SKM-1 treated with dmso at 0.1 percent for 144 hours (cell line): ENCODE results near the gene PGLYRP3.
"Not testable (repeated sequence)": the region's sequence is repeated elsewhere in the genome, so short reads cannot be mapped to it uniquely, and the experiment has no call there.

Experiments used
- DNase-seq: peaks from one replicate; lab custom pipeline; 2025; ENCODE audit not compliant: unreplicated experiment; lab: John Stamatoyannopoulos, UW

PGLYRP3 gene

DNA sequence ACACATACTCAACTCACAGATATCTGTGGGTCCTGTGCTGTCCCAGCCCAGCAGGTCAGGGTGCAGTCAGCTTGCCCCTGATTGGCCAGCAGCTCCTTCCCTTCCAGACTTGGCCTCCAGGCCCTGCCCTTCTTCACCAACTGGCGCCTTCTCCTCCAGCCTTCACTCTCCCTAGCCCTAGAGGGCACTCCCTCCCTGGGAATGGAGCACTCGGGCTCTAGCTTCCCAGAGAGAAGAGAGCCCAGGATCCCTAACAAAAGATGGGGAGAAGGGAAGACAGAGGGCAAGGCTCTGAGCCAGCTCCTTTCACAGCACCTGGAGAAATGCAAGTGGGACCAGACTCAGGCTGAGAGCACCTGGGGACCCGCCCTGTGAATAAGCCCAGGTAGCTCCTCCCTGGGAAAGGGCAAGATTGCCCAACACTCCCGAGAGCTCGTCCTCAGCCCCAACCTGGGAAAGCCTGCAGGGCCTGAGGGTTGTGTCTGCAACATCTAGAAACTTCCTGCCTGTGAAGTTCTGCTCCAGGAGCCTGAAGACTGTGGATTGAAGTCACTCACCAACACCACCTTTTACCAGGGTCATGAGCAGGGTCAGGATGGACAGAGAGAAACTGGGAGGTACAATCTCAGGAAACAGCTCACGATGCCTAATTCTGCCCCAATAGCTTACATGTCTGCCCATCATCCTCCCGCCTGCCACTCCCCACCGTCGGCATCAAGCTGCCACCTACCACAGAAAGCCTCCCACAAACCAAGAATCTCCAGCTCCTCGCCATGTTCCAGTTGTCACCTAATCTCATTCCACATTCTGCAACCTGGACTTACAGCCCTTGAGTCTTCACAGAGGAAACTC, 36.0 kb upstream of the PGLYRP3 start, which contains the start of gene PGLYRP4:
TSS of gene PGLYRP4 (minus strand) at position 331 of the 852 bp plus-strand sequence. CDS start 909 bp downstream, outside the sequence.
- DNase-seq = no peak

DNA sequence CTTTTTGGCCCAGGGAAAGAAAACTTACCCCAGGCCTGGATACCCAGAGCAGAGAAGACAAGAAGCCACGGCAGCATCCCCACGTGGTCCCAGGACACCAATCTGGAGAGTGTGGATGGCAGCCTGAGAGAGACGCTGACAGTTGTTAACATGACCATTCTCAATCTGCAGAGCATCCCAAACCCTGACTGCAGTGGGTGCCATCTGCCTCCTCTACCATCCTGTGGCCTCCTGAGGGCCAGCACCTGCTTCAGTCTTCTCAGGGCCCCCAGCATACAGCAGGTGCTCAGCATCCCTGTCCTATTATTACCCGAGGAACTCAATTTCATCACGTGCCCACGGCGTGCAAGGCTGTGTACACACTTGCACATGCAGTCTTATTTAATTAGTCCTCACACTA, 35.1 kb upstream of the PGLYRP3 start:
- DNase-seq = no peak

DNA sequence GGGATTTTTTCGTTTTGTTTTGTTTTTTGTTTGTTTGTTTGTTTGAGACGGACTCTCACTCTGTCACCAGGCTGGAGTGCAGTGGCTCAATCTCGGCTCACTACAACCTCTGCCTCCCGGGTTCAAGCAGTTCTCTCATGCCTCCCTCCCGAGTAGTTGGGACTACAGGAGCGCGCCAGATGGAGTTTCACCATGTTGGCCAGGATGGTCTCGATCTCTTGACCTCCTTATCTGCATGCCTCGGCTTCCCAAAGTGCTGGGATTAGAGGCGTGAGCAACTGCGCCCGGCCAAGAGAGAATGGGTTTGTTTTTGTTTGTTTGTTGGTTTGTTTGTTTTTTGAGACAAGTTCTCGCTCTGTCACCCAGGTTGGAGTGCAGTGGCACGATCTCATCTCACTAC, 34.3 kb upstream of the PGLYRP3 start:
- DNase-seq = not testable (repeated sequence)

DNA sequence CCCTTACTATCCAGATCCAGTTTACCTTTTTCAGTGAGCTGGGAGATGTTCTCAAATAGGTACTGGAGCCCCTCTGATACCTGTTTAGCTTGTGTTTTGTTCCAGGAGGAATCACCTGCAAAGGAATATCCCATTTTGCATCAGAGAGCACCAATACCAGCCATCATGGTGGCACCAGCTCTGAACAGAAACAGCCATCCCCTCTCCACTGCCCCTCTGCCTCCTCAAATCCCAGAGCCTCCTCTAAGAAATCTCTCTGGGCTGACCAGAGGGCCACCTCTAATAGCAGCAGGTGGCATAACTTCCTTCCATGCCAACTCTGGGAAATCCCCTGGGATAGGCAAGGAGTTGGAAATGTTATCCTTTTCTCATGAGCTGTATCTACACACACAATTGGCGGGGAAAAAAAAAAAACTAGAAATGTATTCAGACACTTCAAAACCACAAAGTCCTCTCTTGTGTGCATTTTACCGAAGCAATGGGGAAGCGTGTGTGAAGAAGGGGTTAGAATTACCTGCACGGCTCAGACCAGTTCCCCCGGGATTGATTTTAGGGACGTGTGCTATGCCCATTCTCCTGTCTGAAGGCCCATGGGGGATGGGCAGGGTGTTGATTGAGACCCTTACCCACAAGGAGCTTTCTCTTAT, 33.4 kb upstream of the PGLYRP3 start:
- DNase-seq = no peak

DNA sequence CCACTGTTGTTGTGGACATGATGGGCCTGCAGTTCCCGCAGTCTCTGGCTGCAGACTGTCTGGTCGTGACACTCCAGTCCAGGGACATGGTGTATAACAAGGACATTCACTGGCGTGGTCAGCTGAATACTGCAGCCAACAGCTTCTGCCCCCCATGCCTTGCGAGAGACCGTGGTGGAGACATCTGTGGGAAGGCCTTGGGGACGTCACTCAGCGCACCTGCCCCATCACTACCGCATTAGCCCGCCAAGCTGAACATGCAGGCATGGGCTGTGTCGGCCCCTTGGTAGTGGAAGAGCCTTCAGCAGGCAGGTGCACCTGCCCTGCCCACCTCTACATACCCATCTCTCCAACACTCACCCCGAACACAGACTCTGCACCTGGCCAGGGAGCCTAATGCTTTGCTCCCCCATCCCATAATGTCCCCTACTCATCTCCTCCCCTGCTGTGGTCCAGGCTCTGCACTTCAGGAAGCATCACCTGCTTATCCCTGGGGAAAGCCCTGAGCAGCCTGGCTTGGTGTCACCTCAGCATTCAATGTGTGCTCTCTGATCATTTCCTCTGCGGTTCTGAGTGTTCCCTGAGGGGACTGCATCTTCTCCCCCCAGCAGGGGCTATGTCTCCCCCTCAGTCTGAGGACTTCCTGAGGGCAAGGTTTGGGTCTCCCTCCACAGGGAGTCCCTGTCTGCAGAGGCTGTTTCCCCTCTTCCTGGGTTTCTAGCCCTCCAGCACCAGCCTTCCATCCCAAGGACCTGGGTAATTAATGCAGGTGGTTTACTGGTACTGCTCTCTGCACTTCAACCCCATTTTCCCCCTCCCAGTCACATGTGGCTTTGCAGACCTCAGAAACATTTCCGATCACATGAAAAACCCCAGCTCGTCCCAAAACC, 32.7 kb upstream of the PGLYRP3 start:
- DNase-seq = no peak

DNA sequence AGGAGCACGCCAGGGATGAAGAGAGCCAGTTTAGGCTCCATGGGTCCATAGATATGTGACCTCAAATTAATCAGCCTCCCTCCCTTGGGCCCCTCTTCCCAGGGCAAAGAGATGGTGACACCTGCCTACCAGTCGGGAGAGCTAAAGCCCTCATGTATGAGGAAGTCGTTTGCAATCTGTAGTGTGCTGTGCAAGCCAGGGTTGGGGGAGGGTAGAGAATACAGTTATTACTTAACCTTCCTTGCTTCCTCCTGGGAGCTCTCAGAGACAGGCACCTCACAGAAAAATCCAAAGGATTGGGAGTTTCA, 31.9 kb upstream of the PGLYRP3 start:
- peak; percentile 98 for DNase-seq

DNA sequence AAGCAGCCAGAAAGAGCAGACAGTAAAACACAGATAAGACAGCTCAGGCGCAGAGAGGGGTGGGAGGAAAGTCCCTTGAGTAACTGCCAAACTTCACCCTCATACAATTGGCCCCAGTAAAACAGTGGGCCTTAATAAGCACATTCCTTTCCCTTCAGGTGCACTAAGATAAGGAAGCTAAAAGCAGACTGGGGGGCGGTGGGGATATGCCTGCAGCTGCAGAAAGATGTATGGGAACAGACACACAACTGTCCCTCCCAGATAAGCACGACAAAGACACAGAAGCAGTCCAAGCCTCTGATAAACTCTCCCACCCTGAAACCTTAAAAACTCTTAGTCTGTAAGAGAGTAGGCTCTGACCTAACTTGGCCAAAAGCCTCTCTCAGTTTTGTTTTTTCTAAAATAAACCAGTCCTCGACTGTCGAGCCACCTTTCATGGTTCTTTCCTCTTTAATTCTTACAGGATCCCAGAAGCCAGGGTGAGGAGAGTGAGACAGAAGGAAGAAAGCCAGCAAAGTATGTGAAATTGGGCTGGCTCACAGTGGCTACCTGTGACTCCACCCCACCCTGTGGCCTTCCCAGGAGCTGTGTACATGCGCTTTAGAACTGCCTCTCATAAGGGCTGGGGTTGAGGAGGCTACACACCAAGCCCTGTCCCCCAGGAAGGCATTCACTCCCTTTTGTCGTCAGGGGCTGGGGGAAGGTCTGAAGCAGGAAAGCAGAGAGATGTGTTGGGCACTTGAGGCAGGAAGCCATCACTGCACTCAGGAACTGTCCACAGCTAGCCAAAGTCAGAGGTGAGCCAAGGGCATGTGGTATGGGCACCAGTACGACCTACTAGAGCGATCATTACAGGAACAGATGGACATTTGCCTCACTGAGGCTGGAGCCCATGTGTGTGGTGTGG, 31.3 kb upstream of the PGLYRP3 start:
- no peak for DNase-seq

DNA sequence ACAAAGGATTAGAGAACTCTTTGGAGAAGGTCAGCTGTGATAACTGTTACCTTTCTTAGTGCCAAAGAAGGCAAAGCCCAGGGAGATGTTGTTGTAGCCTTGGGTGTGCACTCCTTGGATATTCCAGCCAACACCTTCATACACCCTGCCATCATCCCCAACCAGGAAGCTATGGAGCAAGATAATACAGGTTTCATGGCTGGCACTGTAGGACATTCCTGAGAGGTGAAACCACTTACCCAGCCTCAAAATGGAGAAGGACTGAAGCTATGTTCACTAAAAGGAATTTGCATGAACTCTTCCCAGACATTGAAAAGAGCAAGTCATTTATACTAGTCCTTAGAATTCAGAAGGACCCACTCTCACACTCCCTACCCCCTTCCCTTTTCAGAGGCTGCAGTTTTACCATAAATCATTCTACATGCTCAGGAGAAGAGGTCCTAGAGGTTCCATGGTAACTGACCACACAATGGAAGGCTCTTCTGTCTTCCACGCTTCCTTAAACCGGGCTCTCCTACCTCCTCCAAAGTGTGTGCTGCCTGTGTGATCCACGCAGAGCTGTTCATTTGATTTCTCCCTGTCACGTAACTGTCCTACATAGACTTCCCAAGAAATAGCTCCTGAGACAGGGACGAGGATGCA, 30.4 kb upstream of the PGLYRP3 start:
- DNase-seq = no peak

DNA sequence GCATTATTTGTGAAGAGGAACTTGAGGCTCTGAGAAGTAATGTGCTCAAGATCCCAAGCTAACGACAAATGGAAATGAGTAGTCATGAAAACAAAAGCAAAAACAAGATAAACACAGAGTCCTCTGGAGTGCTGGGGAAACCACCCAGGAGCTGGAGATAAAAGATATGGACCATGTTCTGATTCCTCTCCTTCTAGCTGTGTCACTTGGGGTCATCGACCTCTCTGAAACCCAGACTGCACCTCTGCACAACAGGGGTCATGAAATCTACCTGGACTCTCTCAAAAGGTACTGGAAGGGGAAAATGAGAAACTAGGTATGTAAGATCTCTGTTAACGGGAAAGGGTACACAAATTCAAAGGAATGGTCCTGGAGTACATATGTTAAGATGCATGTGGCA, 29.4 kb upstream of the PGLYRP3 start:
- no peak for DNase-seq

DNA sequence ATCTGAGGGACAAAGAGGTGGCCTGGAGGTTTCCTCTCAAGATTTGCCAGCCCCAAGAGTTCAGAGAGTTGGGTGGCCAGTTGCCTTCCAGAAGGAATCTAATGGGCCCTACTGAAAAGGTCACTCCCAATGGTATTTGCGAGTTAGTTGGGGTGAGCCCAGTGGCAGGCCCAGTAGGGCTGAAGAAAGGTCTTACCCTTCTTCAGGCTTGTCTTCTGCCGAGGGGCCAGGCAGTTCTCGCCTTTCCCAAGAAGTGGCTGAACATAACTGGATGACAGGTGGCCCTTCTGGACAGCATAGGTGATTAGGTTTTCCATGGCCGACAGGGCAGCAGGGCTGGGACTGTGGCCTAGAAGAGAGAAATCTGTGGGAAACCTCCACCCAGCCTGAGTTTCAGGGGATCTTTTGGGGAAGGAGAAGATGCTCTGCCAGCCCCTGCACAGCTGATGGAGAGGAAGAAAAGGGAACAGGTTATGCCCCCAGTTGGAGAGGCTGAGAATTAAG, 28.7 kb upstream of the PGLYRP3 start:
- no peak for DNase-seq

DNA sequence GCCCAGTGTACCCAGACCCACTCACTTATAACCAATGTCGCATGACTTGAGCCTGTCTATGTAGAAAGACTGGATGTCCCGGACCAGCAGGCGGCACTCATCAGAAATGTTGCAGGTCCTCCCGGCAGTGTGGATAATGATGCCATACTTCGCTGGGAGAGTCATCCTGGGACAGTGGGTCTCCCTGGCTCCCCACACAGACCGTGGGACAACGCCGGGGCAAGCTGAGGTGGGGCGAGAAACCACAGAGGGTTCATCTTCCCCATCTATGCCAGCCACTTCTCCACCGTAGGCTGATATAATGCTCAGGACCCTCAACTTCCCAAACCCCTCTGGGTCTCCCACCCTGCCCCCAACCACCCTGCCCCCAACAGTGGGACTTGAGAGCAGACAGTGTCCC, 27.6 kb upstream of the PGLYRP3 start:
- DNase-seq = no peak

DNA sequence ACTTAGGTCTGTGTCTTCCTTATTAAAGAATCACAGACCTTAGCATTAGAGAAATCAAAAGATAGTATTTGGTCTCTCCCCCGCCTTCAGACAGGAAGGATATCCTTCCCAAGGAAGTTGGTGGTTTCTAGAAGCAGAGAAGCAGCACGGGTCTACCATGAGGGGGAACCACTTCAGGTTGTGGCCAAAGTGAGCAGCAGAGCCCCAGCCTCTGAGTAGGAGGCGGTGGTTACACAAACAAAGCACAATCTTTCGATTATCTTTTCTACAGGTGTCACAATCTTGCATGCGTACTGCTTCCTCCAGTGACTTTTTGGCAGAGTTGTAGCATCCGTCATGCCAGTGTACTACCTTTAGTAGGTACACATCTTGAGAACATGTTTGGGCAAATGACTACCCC, 27.1 kb upstream of the PGLYRP3 start:
- DNase-seq = no peak

DNA sequence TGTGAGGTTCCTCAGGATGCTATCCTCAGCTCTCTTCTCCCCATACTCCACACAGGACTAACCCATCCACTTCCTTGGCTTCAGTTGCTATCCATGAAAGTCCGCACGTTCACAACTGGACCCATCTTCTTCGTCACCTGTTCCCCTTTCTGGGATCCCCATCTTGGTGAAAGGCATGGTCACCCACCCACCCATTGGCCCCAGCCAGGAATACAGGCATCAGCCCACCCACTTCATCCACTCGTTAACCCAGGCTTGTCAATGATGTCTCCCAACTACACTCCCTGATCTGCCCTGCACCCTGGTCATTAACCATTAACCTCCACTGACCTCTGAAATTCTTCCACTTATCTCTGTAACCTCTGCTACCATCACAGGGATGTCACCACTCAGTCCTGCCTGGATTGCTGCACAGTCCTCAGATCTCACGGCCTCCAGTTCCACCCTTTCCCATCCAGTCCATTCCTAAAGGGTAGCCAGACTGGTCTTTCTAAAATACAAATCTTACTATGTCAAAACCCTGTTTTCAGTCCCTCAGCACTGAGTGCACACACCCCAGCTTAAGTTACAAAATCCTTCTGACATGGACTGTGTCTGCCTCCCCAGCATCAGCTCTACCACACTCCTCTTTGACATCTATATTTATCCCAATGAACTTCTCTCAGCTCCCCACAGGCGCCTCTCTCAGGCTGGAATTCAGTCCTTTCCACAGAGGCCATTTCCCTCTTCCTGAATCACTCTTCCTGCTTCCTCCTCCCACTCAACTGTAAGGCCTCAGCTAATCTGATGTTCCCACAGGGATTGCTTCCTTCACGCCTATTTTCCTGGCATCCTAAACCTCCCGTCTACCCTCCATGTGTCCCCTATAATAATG, 25.5 kb upstream of the PGLYRP3 start:
- no peak for DNase-seq

DNA sequence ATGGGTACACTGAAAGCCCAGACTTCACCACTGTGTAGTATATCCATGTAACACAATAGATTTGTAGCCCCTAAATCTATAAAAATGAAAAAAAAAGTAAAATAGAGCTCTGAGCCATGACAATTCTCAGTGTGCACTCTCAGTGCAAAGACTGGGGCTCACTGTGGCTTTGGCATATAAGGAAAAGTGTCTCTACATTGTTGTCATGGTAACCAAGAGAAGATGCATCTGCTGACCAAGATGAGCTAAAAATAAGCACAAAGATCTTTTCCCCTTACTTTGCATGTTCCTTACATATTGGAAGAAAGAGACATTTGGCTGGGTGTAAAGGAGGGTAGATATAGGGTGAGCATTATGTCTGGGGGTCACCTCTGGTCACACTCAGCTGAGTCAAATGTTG, 23.9 kb upstream of the PGLYRP3 start:
- DNase-seq = no peak

DNA sequence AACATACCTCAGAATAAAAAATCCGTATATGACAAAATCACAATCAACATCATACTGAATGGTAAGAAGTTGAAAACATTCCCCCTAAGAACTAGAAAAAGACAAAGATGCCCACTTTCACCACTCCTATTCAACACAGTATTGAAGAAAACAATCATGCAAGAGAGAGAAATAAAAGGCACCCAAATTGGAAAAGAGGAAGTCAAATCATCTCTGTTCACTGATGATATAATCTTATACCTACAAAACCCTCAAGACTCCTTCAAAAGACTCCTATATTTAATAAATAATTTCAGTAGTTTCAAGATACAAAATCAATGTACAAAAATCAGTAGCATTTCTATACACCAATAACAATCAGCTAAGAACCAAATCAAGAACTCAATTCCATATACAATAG, 21.1 kb upstream of the PGLYRP3 start:
- no peak for DNase-seq

DNA sequence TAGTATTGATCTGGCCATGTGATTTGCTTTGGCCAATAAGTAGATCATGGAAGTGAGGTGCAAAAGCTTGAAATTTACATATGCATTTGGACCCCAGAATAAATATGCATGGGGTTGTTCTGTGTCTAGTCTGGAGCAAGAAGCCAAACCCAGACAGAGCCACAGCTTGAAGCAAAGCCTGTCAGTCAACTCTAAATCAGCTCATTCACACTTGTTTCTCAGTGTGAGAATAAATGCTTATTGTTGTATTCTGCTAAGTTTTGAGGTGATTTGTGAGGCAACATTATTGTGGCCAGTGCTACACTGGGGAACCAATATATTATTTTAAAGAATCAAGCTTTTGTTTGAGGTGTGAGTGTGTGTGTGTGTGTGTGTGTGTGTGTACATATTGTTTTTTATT, 12.2 kb upstream of the PGLYRP3 start:
- no peak for DNase-seq

DNA sequence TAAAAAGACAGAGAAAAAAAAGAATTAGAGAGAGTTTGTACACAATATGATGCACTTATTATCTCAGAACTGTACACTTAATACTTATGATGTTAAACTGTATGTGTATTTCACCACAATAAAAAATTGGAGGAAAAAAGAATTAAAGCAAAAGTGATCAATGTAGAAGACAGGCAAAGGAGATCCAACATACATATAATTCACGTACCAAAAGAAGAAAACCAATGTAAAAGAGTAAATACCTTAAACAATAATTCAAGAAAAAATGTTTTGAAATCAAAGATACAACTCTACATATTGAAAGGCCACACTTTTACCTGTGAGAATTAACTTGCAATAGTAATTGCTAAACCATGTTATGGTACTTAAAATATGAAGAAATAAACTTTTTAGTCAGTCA, 9.8 kb upstream of the PGLYRP3 start:
- DNase-seq = no peak

DNA sequence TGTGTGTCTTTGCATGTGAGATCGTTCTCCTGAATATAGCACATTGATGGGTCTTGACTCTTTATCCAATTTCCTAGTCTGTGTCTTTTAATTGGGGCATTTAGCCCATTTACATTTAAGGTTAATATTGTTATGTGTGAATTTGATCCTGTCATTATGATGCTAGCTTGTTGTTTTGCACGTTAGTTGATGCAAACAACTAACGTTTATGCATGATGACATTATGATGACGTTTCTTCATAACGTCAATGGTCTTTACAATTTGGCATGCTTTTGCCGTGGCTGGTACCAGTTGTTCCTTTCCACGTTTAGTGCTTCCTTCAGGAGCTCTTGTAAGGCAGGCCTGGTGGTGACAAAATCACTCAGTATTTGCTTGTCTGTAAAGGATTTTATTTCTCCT, 5.4 kb upstream of the PGLYRP3 start:
- DNase-seq = not testable (repeated sequence)

DNA sequence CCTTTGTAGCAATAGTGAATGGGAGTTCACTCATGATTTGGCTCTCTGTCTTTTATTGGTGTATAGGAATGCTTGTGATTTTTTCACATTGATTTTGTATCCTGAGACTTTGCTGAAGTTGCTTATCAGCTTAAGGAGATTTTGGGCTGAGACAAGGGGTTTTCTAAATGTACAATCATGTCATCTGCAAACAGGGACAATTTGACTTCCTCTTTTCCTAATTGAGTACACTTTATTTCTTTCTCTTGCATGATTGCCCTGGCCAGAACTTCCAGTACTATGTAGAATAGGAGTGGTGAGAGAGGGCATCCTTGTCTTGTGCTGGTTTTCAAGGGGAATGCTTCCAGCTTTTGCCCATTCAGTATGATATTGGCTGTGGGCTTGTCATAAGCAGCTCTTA, 3.3 kb upstream of the PGLYRP3 start:
- DNase-seq = not testable (repeated sequence)
